ENCODE results near the gene GNAZ. TPM values are rescaled to one million over a fixed set of nuclear protein-coding genes. Genes with fewer than 3 reads are reported as not detected.
"Not testable (repeated sequence)": the region's sequence is repeated elsewhere in the genome, so short reads cannot be mapped to it uniquely, and the experiment has no call there.

The GNAZ gene
- polyA plus RNA-seq, 2 of the 4 experiments (the other 2 are of a cell fraction): 1.9 to 2.5 TPM

GRCh38 chr22:23133922-23134321 lies 63.6 kb downstream of the GNAZ start:
- POLR2A ChIA-PET: no interaction called here
- Histone ChIP-seq H3K4me2 (no peak overlapping the region), H3K27ac (no peak overlapping the region), H3K9me3 (no peaks in the 10 kb centered on the region), H3K4me3 (no peak overlapping the region), H3K4me1 (no peaks in the 10 kb centered on the region)
- no peak for FAIRE-seq
- no peak for DNase-seq (ENCODE audit: low read depth in 1 of 2, low spot score in 1 of 2)
- CTCF ChIA-PET: interaction anchor here (0.7 to 8.7 kb wide), 2 partner anchors 45 to 176 kb away, joined by 5 to 314 read pairs; no protein-coding TSS in a partner anchor
- ATAC-seq: no peak
- WGBS (ENCODE audit: missing lambda C conversion rate): 90% methylated on average over 10 of the region's 10 CpGs
- TF ChIP-seq CHD4 (IDR thresholded peaks at IDR 0.05; ENCODE audit: borderline replicate concordance) (no peak), MAFK (IDR thresholded peaks at IDR 0.05; ENCODE audit: partially characterized antibody) (no peak), FOSB (CRISPR knock-in tag; IDR thresholded peaks at IDR 0.05) (no peak), FOXS1 (CRISPR knock-in tag; IDR thresholded peaks at IDR 0.05) (no peak), ZSCAN20 (CRISPR knock-in tag; IDR thresholded peaks at IDR 0.05) (no peak), JUN (IDR thresholded peaks at IDR 0.05) (no peak), CBX2 (IDR thresholded peaks at IDR 0.05; ENCODE audit: borderline replicate concordance, low read depth) (no peak), CEBPB (IDR thresholded peaks at IDR 0.05) (no peak)
- TF ChIP-seq, protein P1, sequence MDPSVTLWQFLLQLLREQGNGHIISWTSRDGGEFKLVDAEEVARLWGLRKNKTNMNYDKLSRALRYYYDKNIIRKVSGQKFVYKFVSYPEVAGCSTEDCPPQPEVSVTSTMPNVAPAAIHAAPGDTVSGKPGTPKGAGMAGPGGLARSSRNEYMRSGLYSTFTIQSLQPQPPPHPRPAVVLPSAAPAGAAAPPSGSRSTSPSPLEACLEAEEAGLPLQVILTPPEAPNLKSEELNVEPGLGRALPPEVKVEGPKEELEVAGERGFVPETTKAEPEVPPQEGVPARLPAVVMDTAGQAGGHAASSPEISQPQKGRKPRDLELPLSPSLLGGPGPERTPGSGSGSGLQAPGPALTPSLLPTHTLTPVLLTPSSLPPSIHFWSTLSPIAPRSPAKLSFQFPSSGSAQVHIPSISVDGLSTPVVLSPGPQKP (IDR thresholded peaks at IDR 0.05; ENCODE audit: low read depth, low read length): no peak

- DNase-seq (ENCODE audit: low read depth in 1 of 2, low spot score in 1 of 2); POLR2A ChIA-PET; H3K9me3 ChIP-seq; H3K4me2 ChIP-seq; H3K4me1 ChIP-seq; H3K4me3 ChIP-seq; FAIRE-seq; H3K27ac ChIP-seq; ATAC-seq: not testable (repeated sequence)
- 33% methylated on average over 1 of the region's 4 CpGs for WGBS (ENCODE audit: missing lambda C conversion rate)
- CTCF ChIA-PET: interaction anchor here (6.3 kb wide), 1 partner anchor 179 kb away, joined by 57 read pairs; no protein-coding TSS in a partner anchor
These were observed 66.7 kb downstream of the GNAZ start for GRCh38 chr22:23136991-23137390.

- DNase-seq (ENCODE audit: low read depth in 1 of 2, low spot score in 1 of 2): no peak
- FAIRE-seq: no peak
- ATAC-seq: no peak
- no peak overlapping the region for H3K27ac ChIP-seq
- no peaks in the 10 kb centered on the region for H3K9me3 ChIP-seq
- WGBS (ENCODE audit: missing lambda C conversion rate): 68% methylated on average over 2 of the region's 3 CpGs
- no peak overlapping the region for H3K4me2 ChIP-seq
- peaks cover 4% of the 10 kb centered on the region; the same call in 1 of the 3 replicates for H3K4me1 ChIP-seq
- TF ChIP-seq BHLHE40 (IDR thresholded peaks at IDR 0.05; ENCODE audit: low read depth, low read length): no peak
- no peak for TF ChIP-seq REST (IDR thresholded peaks at IDR 0.05)
- TF ChIP-seq KDM5A (IDR thresholded peaks at IDR 0.05): no peak
- no peak for TF ChIP-seq HOXA7 (CRISPR knock-in tag; IDR thresholded peaks at IDR 0.05)
- TF ChIP-seq, protein P2, sequence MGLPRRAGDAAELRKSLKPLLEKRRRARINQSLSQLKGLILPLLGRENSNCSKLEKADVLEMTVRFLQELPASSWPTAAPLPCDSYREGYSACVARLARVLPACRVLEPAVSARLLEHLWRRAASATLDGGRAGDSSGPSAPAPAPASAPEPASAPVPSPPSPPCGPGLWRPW (IDR thresholded peaks at IDR 0.05): no peak
- TF ChIP-seq NFE2L2 (conservative IDR thresholded peaks at IDR 0.05; ENCODE audit: low read length): no peak
- no peak for TF ChIP-seq RARB (CRISPR knock-in tag; IDR thresholded peaks at IDR 0.05)
- TF ChIP-seq, protein P1 (IDR thresholded peaks at IDR 0.05; ENCODE audit: low read depth, low read length): no peak
- TF ChIP-seq CBX2 (IDR thresholded peaks at IDR 0.05; ENCODE audit: borderline replicate concordance, low read depth): no peak
- no peak for TF ChIP-seq CTCF (IDR thresholded peaks at IDR 0.05)
- TF ChIP-seq CHD2 (IDR thresholded peaks at IDR 0.05; ENCODE audit: low read length, partially characterized antibody): no peak
- no peak for TF ChIP-seq HDAC2 (IDR thresholded peaks at IDR 0.05)
- TF ChIP-seq, protein P3, sequence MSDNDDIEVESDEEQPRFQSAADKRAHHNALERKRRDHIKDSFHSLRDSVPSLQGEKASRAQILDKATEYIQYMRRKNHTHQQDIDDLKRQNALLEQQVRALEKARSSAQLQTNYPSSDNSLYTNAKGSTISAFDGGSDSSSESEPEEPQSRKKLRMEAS (IDR thresholded peaks at IDR 0.05): no peak
- no peak for TF ChIP-seq ZSCAN20 (CRISPR knock-in tag; IDR thresholded peaks at IDR 0.05)
- no peak for TF ChIP-seq ZC3H11A (IDR thresholded peaks at IDR 0.05)
- no peak for TF ChIP-seq ESRRA (IDR thresholded peaks at IDR 0.05; ENCODE audit: borderline replicate concordance, low read length)
- no peak for TF ChIP-seq MAFK (IDR thresholded peaks at IDR 0.05; ENCODE audit: partially characterized antibody)
- TF ChIP-seq CHD4 (IDR thresholded peaks at IDR 0.05; ENCODE audit: borderline replicate concordance): no peak
- TF ChIP-seq POLR2A (IDR thresholded peaks at IDR 0.05; ENCODE audit: low read length): no peak
- no peak overlapping the region for H3K4me3 ChIP-seq
- POLR2A ChIA-PET: no interaction called here
- CTCF ChIA-PET: interaction anchor here (1.6 to 6.3 kb wide), 2 partner anchors 9 to 180 kb away, joined by 4 to 57 read pairs; no protein-coding TSS in a partner anchor
These were observed 67.1 kb downstream of the GNAZ start for GRCh38 chr22:23137468-23137867.

All from A549 (cell line).